DMS153 treated with DMSO at 0.1 percent for 48 hours (cell line): Measurements from ENCODE around the gene SLC6A15.

Source experiments
- DNase-seq: peaks from one replicate; lab custom pipeline; 2025; ENCODE audit not compliant: unreplicated experiment; lab: John Stamatoyannopoulos, UW

Gene SLC6A15

DNA sequence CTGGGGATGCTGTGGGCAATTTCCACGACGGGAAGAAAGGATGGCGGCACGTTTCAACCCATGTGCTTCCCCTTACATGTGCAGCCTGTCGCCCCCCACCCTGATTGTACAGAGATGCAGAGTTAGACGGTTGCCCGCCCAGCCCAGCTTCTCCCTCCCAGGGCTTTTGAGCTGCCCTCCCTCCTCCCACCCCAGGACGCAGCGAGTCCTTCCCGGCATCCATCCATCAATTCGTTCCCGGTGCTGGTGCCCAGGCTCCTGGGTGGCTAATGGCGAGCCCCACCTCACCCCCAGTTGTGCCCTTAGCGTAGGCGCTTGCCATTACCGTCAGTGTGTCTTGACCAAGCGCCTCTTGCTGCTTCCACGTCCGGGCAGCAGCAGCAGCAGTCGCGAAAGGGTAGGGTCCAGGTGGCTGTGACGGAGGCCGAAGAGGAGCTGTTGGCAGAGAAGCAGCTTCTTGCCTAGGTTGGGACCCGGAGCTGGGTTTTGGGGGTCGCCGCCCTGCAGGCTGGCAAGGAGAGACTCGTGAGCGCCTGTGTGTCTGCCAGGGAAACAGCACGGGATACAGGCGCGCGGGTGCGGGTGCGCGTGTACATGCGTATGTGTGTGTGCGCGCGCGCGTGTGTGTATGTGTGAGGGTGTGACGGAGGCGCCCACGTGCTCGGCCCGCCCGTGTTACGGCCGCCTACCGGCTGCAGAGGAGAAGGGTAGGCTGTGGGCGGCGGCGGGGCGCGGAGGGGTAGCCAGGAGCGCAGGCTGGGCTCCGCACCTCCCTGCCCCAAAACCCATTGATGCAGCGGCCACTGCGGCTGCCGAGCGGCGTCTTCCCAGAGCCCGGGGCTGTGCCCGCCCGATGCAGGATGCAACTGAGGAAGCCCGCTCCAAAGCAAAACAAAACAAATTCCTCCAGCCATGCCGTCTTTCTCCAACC is at the start of gene SLC6A15:
Gene SLC6A15, minus strand, starts transcription at position 602 of the 931 bp plus-strand sequence. CDS start 20,679 bp downstream, outside the sequence.
- peak; percentile 42 for DNase-seq

DNA sequence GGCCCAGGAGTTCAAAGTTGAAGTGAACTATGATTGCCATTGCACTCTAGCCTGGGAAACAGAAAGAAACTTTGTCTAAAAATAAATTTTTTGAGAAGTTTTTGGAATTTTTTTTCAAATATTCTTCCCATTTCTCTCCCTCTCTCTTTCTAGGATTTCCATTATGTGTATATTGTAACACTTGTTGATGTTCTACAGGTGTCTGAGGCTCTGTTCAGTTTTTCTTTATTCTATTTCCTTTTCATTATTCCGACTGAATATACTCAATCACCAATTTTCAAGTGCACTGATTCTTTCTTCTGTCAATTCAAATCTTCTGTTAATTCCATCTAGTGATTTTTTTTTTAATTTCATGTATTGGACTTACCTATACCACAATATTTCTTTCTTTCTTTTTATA is 48.3 kb upstream of the SLC6A15 start:
- no peak for DNase-seq

DNA sequence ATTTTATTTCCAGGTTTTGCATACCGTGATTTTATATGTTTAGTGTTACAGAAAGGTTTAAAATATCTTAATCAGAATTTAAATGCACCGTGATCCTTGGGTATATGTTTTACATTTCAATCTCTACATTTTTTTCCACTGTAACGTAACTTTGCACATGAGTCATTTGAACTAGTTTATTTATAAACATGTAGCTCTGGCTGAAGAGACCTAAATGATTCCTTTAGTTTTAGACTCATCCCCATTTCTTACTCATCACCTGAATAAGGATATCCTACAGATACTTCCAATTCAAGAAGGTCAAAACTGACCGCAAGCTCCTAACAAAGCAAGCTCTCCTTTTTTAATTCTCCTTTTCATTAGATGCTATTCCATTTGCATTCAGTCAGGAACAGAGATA is 42.7 kb upstream of the SLC6A15 start:
- no peak for DNase-seq

DNA sequence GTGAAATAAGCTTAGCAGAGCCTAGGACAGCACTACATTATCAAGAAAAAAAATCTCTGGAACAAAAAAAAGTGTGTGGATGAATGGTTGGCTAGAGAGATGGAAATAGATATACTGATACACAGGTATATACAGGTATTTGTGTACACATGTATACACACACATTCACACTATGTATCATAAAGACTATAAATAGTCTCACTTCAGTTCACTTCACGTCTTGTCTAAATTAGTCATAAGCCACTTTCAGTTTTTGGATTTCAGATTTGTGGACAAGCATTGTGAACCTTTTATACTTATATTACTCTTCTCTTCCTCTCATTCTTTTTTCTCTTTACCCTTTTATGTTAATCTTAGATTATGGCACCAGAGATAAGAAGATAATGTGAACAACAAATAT is 41.8 kb upstream of the SLC6A15 start:
- no peak for DNase-seq

DNA sequence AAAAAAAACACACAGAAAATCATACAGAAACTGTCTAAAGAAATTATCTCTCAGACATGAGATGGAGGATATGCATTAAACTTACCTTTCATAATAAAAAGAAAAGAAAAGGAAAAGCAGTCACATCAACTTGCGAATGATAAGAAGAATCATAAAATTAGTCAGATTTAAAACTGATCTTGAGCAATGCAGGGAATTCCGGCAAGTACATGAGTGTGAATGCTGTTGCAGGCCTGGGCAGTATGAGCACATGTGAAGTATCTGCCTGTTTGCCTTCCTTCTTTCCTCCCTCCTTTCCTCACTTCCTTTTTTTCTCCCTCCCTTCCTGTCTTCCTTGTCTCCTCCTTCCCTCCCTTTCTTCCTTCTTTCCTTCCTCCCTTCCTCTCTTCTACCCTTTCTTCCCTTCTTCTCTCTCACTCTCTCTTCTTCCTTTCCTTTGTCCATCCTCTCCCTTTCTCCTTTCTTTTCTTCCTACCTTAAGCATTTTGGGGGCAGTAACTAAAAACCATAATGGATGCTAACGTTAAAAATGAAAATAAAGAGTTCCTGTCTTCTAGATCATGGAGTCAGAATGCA is 38.5 kb upstream of the SLC6A15 start:
- DNase-seq, result no peak

DNA sequence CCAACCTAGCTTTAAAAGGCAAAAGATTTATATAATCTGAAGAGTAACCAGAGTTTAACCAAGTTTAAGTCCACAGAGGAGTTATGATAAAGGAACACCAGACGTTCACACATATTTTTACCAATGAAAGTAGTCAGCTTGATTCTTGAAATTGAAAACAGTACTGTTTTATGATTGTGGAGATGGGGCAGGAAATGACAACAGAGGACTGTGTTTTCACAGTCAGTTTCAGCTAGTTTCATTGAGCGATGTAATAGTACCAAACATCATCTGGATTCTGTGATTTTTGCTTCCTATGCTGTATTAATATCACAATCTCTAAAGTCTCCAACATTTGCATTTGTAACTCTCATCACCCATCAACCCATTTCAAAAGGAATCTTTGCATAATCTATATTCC is 34.2 kb upstream of the SLC6A15 start:
- DNase-seq, result no peak

DNA sequence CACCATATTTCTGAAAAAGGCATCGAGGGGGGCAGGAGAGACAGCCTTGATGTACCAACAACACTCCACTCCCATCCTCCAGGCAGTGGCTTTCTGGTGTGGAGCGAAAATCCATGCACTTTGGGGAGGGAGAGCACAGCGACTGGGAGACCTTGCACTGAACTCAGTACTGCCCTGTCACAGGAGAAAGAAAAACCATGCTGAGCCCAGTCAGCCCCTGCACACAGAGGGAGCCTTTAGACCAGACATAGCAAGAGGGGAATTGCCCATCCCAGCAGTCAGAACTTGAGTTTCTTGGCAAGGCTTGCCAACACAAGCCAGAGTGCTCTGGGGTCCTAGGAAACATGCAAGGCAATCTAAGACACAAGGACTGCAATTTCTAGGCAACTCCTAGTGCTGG is 24.8 kb upstream of the SLC6A15 start:
- no peak for DNase-seq

DNA sequence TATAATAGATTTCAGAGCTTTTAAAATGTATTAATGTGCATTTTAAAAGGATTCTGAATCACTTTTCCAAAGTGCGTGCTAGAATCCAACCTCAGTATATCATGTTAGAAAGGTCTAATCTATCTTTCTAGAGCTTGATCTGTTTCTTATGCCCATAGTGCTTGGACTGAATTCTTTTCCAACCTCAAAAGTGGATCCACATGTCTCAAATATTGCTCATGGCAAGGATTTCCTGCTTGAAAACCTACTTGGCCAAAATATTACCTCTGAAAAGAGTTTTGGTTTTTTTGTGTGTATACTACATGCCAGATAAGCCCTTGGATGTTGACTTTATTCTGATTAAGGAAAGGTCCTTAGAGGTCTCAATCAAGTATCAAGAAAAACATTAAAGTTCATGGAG is 16.9 kb upstream of the SLC6A15 start:
- DNase-seq, result no peak

DNA sequence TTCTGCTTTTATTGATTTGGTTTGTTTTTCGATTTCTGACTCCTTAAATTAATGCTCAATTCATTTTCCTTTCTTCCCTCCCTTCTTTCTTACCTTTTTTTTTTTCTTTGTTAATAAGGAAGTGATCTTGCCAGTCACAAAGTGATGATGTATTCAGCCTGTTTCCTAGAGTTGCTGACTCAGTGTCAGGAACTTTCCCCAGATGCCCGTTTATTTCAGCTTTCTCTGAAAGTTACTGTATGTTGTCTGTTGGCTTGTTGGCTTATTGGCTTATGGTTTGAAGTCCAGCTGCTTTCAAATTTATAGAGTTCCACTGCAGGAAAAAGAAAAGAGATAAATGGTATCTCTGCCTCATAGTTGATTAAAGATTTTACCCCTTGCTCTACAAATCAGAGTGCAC is 12.4 kb upstream of the SLC6A15 start:
- DNase-seq, result no peak

DNA sequence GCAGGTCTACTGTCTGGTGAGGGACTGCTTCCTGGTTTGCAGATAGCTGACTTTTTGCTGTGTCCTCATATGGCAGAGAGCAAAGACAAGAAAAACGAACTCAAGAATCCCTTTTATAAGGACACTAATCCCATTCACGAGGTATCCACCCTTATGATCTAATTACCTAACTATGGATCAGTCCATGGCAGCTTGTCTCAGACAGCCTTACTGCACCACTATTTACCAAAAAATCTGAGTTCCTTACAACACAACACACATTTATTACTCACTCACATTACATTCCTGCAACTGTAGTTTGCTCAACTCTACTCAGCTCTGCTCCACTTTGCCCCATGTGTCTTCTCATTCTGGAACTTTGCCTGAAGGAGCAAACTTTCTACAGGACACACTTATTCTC is 10.1 kb upstream of the SLC6A15 start:
- no peak for DNase-seq

DNA sequence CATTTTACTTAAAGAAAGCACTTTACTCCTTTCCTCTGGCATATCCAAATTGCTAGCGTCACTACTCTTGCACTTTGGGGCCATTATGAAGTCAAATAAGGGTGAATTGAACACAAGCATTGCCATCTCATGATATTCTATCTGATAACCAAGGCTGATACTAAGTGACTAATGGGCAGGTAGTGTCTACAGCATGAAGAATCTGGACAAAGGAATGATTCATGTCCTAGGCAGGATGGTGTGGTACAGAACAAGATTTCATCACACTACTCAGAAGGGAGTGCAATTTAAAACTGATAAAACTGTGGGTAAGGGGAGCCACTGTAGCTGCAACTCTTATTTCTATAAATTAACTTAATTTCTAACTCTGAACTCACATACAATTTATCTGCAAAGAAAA is 7.7 kb upstream of the SLC6A15 start:
- no peak for DNase-seq

DNA sequence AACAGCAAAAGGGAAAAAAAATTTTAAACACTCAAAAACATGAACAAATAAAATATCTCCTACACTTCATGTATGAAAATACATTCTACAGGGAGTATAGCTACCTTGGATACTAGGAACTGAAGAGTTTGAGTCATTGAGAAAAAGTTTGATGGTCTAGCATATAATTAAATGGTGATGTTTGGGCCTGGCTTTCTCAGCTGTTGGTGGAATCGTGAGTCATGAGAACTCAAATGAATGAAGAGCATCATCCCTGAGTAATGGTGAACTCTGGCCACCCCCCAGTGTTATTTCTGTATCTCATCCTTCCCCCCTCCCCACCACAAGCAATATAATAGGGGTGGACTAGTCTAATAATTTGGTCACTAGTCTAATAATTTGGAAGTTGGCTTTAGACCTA is 6.7 kb upstream of the SLC6A15 start:
- DNase-seq, result no peak

DNA sequence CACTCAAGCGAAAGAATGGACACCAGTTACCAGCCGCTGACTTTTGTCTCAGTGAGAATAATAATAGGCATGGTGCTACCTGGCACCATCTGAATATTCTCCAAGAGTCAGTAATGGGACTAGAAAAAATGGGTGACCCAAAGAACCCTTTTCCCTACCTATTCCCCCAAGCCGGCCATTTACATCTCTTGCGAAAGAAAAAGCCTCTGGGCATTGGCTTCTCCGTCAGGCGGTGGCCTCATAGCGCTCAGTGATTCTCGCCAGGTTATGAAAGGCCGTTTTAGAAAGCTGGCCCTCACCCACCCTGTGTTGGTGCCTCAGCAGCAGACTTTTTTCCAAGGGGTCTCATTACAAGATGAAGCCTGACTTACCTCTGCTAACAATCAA is 523 bp upstream of the SLC6A15 start:
- no peak for DNase-seq

DNA sequence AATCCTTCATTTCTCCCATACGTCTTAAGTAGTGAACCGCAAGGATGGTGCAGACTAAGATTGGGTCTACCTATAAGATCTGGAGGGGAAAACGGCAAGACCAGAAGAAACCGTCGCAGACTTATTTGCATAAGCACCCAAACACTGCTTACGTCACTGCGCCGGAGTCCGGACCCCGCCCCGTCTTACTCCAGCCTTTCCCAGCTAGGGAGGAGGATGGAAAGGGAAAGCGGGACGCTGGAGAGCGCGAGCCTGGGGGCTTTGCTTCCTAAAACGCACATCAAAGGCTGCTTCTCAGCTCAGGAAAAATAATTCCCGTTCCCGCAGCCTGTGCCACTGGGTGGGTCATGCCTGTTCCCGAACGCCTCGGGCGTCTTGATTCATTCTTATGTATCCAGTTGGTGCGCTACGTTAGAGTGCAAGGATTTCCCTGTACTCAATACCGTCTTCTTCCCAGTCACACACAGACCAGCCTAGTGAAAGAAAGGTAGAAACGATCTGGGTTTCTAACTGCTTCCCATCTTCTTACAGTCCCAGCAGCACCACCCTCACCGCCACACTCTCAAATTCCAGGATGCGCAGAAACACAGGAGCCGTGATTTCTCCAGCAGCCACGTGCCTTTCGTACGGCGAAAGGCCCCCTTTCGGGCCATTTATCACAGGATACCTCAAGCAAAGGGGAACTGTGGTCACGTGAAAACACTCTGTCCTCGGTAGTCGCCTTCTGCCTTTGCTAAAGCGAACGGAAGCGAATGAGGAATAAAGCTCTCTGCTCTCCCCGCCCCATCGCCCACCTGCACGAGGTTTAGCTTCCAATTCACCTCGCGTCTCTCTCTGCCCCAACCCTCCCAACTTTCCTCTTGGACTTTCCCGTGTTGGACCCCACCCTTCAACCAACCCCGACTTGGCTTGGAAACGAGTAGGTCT is 1.1 kb downstream of the SLC6A15 start:
- peak; percentile 13 for DNase-seq

DNA sequence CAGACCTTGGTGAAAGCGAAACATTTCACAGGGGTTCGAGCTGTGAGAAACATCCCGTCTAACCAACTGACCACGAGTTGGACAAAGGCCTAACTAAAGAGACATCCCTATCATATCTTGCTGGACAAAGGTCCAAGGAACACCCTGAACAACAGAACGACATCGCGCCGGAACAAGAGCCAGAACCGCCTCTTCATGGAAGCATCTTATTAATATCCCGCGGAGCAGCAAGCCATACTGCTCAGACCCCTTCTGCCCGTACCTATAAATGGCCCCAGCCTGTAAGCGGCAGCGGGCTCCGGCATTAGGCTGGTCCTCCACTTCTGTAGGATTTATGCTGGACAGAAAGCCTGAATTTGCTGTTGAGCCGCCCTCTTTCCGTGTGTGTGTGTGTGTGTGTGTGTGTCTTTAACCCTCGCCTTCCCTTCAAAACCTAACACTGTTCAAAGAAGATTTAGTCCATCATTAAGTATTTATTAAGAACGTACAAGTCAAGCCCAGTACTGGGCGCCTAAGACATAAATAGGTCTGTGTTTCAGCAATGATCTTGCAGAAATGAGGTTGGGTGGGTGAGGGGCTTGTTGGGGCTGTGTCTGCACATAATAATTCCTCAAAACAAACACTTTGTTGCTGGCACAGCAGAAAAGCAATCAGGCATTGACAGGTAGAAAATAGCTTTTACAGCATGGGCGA is 1.9 kb downstream of the SLC6A15 start:
- no peak for DNase-seq

DNA sequence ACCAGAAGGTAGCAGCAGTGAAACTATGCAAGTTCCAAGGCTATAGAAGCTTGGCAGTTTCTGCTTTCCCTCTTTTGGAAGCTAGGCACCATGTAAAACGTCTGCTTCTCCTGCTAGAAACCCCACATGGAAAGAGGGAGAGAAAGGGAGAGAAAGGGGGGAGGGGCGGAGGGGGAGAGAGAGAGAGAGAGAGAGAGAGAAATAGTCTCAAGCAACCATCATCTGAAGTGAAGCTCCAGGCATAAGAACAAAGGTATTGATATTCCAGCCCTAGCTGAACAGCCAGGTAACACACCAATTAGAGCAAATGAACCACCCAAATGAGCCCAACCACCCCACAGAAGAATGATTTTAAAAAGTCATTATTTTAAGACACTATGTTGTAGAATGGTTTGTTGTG is 8.5 kb downstream of the SLC6A15 start:
- DNase-seq, result no peak

DNA sequence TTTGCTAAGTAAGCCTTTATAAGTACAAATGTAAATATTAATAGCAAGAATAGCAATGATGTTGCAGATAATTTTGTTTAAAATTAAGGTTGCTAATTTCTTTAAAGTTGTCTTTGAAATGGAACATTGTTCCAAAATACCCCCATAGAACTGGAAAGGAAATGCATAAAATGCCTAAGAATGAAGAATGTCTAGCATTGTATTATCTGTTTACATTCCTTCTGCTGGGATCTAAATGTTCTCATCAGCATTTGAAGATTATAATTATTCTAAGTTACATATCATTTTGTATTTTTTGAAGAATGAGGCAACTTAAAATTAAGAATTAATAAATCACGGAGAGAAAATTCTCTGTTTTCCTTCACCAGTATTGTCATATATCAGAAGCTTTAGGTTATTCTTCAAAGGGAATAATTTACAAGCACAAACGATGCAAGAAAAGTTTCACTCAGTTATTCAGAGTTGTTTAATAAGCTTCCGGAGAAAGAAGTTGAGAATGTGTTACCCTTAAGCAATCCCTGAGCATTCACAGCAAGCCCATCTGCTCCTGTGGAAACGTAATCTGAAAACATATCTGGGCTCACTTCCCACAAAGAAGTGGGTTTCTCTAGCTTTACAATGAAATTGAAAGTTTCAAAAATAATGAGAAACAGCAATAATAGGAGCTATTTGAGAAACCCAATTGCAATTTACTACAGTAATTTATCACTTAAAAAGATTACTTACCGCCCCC is 21.3 kb downstream of the SLC6A15 start:
- DNase-seq, result no peak

DNA sequence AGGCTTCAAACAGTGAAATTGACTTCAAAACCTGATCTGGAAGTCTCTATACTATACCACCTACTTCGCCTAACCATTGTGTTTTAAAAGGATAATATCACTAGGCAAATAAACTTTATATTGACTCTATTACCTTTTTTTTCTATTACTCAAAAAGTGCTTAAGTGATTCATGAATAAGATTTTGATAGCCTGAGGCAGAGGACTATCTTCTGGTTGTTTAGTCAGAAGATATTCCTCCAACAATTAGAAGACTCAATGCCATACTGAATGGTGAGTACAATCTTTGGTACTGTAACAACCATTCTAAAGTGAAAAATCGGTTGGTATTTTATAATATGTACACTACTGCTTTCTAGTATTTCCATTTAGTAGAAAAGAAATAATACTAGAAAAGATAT is 22.8 kb downstream of the SLC6A15 start:
- DNase-seq, result no peak

DNA sequence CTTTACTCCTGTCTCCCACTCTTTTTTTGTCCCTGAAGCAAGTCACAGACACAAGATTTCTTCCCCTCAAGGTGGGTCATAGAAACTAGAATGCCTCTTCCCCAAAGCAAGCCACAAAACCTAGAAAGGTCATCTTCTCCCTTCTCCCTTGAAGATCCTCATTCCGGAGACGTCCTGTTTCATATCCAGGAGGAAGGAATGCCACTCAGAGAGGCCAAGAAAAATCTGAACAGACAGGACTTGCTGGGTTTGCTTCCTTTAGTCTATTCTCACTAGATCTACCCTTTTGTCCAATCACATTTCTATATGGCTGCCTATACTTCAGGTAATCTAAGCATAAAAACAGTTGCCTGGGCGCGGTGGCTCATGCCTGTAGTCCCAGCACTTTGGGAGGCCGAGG is 23.7 kb downstream of the SLC6A15 start:
- DNase-seq, result no peak

DNA sequence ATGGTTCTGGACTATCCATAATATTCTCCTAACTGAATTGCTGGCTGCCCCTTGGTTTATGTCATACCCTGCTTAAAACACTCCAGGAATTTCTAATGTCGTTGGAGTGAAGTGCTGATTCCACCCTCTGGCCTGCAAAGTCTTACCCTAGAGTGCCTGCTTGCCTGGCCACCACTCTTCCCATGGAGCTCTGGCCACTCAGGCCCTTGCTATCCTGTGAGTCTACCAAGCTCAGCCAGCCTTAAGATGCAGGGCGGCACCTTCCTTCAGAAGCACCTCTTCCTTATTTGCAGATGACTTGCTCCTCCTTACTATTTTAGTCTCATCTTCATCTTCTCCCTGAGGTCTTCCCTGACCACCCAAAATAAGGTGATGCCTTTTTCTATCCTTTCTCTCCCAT is 35.3 kb downstream of the SLC6A15 start:
- DNase-seq, result no peak
